Stimulated activated naive CD4-positive, alpha-beta T cell (primary cell): ENCODE results near the gene RNF157.
"Not testable (repeated sequence)": the region's sequence is repeated elsewhere in the genome, so short reads cannot be mapped to it uniquely, and the experiment has no call there.

Source experiments
- DNase-seq, 6 experiments: peaks; one replicate each; lab custom pipeline; 2025; lab: John Stamatoyannopoulos, UW

RNF157 gene

GRCh38 chr17:76254275-76254674 is 14.0 kb upstream of the RNF157 start:
- no peak for DNase-seq

GRCh38 chr17:76253841-76254240 is 13.5 kb upstream of the RNF157 start:
- DNase-seq: no peak

GRCh38 chr17:76252967-76253766 is 12.9 kb upstream of the RNF157 start:
- not testable (repeated sequence) for DNase-seq

- peak in 4 of 6 experiments; percentile 23 to 62 (median 39) for DNase-seq
Measured at GRCh38 chr17:76252040-76252954, 12.0 kb upstream of the RNF157 start.

GRCh38 chr17:76251478-76252039 is 11.3 kb upstream of the RNF157 start:
- DNase-seq: peak in 1 of 6 experiments; percentile 31

GRCh38 chr17:76250141-76250540 is 9.8 kb upstream of the RNF157 start:
- no peak for DNase-seq

- no peak for DNase-seq
Measured at GRCh38 chr17:76248013-76248782, 7.9 kb upstream of the RNF157 start.

GRCh38 chr17:76247304-76247703 is 7.0 kb upstream of the RNF157 start:
- no peak for DNase-seq

GRCh38 chr17:76246080-76247066 is 6.1 kb upstream of the RNF157 start:
- DNase-seq: peak in 3 of 6 experiments; percentile 42 to 68 (median 56)

GRCh38 chr17:76244721-76245120 is 4.4 kb upstream of the RNF157 start:
- not testable (repeated sequence) for DNase-seq

- peak in 2 of 6 experiments; percentile 8 to 14 for DNase-seq
Measured at GRCh38 chr17:76243826-76244679, 3.8 kb upstream of the RNF157 start.

- DNase-seq: no peak
Measured at GRCh38 chr17:76241691-76242255, 1.5 kb upstream of the RNF157 start.

GRCh38 chr17:76241204-76241538 is 878 bp upstream of the RNF157 start:
- peak in 1 of 6 experiments; percentile 32 for DNase-seq

GRCh38 chr17:76239538-76240274 is 587 bp downstream of the RNF157 start:
- DNase-seq: peak in 2 of 6 experiments; percentile 27 to 39

GRCh38 chr17:76238847-76239537 is 1.3 kb downstream of the RNF157 start:
- peak in 1 of 6 experiments; percentile 33 for DNase-seq

GRCh38 chr17:76237859-76238313 is 2.4 kb downstream of the RNF157 start:
- peak in 1 of 6 experiments; percentile 23 for DNase-seq

GRCh38 chr17:76236603-76237002 is 3.7 kb downstream of the RNF157 start:
- DNase-seq: no peak

- no peak for DNase-seq
Measured at GRCh38 chr17:76235883-76236282, 4.4 kb downstream of the RNF157 start.
